H1 (cell line): ENCODE data around the gene ST14. TPM values are rescaled to one million over a fixed set of nuclear protein-coding genes. Genes with fewer than 3 reads are reported as not detected.

ENCODE experiments used
- CHD7 ChIP-seq: fragments of 300-600 bp; sonication (generic); IDR thresholded peaks from 2 replicates; pipeline ENCODE4 v1.7.1; 2012; ENCODE audit warnings: low read length, moderate library complexity, mild to moderate bottlenecking, inconsistent platforms; ENCODE audit not compliant: insufficient replicate concordance
- FOSL1 ChIP-seq: IDR thresholded peaks from 2 replicates; pipeline ENCODE4 v1.6.1; 2011; ENCODE audit warnings: mild to moderate bottlenecking, low read depth, low read length, moderate library complexity; ENCODE audit not compliant: insufficient read depth
- GABPA ChIP-seq: IDR thresholded peaks from 2 replicates; pipeline ENCODE4 v1.6.1; 2011; ENCODE audit warnings: mild to moderate bottlenecking, low read length, moderate library complexity, borderline replicate concordance; ENCODE audit not compliant: insufficient read depth
- KDM5A ChIP-seq: fragments of 200-600 bp; IDR thresholded peaks from 2 replicates; pipeline ENCODE4 v1.7.1; 2012; ENCODE audit warnings: mild to moderate bottlenecking, low read length, inconsistent platforms, mixed read lengths
- RAD21 ChIP-seq, 2 experiments: IDR thresholded peaks in 1 of 2; conservative IDR thresholded peaks in 1 of 2; 2 replicates each; pipeline ENCODE4 v1.6.1; 2011; ENCODE audit warnings: low read depth in 2 of 2, low read length in 2 of 2, improper control_type of control experiment in 1 of 2, inconsistent platforms in 1 of 2, mild to moderate bottlenecking in 1 of 2, moderate library complexity in 1 of 2
- SIN3A ChIP-seq, 2 experiments: IDR thresholded peaks in 1 of 2; conservative IDR thresholded peaks in 1 of 2; 2 replicates each; pipeline ENCODE4 v1.6.1; 2011 to 2012; ENCODE audit warnings: low read length in 2 of 2, improper control_type of control experiment in 1 of 2, low read depth in 1 of 2, mild to moderate bottlenecking in 1 of 2
- SIX5 ChIP-seq: IDR thresholded peaks from 2 replicates; pipeline ENCODE4 v1.6.1; 2011; ENCODE audit warnings: mild to moderate bottlenecking, low read depth, low read length
- TBP ChIP-seq: IDR thresholded peaks from 2 replicates; pipeline ENCODE4 v1.6.1; 2011; ENCODE audit warnings: low read depth, low read length, improper control_type of control experiment
- TEAD4 ChIP-seq: IDR thresholded peaks from 2 replicates; pipeline ENCODE4 v1.6.1; 2012; ENCODE audit warnings: low read depth, low read length, inconsistent platforms, mixed read lengths
- polyA plus RNA-seq, 7 experiments: library from polyadenylated mRNA; depleted of rRNA in 3 of 7; stranded (reverse) in 5 of 7; unstranded in 2 of 7; fragments of >200 nt in 5 of 7; fragments of 200-250 nt in 2 of 7; gene quantifications; 1 replicate in 5 of 7; 2 replicates in 1 of 7; 4 replicates in 1 of 7; pipeline versions ENCODE4 v1.2.1 to v1.2.3, GENCODE V29; 2011 to 2013; ENCODE audit warnings: missing spikeins in 2 of 7, mixed read lengths in 2 of 7
- total RNA-seq: library from RNA; stranded (reverse); fragmentation: NEBNext Ultra II Directional; extraction: Animal tissue kit (Norgen Biotek cat#: 25700); gene quantifications from 2 replicates; pipeline ENCODE4 v1.2.1, GENCODE V29; 2021

ST14 gene
- total and polyA plus RNA-seq, 2 of the 8 experiments (the other 6 are each of a cell fraction or from before 2014, with no cell fraction given) = 22.4 to 24.9 TPM

GRCh38 chr11:130129922-130130321 is 29.7 kb upstream of the ST14 start (continued):
- TF ChIP-seq CHD7 (no peak), KDM5A (no peak), TBP (no peak), FOSL1 (no peak), SIX5 (no peak), SIN3A (conservative IDR thresholded peaks at IDR 0.05 in 1 of 2, IDR thresholded peaks at IDR 0.05 in 1 of 2; ENCODE audit: low read depth in 1 of 2, low read length in 2 of 2) (no peak), RAD21 (IDR thresholded peaks at IDR 0.05 in 1 of 2, conservative IDR thresholded peaks at IDR 0.05 in 1 of 2; ENCODE audit: low read depth in 2 of 2, low read length in 2 of 2) (no peak), GABPA (no peak), TEAD4 (no peak)
